ENCODE data around the gene ZNF423.
"Not testable (repeated sequence)": the region's sequence is repeated elsewhere in the genome, so short reads cannot be mapped to it uniquely, and the experiment has no call there.

Gene ZNF423

DNA sequence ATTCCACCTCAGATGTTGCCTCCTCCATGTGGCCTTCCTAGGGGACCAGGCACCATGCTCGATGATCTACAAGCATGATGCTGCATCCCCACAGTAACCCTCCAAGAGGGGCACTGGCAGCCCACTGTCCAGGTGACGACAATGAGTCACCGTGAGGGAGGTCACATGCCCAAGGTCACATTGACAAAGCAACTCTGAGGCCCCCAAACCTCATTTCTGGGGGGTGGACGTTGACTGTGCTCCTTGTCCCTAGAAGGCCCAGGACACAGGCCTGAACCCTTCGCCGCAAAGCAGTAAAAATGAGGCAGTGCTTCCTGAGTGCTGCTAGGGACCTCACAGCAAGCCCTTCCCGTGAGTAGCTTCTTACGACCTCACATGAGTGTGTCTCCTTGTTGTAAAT, 345.8 kb downstream of the ZNF423 start:
- no peak for DNase-seq (ENCODE audit: low read depth)

DNA sequence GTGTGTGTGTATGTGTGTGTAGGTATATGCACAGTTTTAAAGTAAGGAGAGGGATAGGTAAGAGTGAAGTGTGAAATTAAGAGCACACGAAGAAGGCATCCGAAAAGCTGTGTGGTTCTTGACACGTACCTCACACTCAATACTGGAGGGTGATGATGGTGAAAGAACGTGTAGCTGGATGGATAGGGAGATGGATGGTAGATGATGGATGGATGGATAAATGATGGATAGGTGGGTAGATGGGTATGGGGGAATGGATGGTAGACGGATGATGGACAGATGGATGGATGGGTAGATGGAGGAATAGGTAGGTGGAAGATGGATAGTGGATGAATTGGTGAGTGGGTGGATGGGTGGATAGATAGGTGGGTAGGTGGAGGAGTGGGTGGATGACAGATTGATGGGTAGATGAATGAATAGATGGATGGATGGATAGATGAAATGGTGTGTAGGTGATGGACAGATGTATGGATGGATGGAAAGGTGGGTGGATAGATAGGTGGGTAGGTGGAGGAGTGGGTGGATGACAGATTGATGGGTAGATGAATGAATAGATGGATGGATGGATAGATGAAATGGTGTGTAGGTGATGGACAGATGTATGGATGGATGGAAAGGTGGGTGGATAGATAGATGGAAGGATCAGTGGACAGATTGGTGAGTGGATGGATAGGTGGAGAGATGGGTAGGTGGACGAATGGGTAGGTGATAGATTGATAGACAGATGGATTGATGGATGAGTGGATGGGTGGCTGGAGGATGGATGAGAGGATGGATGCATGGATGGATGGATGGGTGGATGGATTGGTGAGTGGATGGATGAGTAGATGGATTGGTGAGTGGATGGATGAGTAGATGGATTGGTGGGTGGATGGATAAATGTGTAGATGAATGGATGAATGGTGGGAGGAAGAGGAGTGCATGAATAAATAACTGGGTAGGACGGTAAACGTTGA, 349.6 kb downstream of the ZNF423 start:
- not testable (repeated sequence) for DNase-seq (ENCODE audit: low read depth)

DNA sequence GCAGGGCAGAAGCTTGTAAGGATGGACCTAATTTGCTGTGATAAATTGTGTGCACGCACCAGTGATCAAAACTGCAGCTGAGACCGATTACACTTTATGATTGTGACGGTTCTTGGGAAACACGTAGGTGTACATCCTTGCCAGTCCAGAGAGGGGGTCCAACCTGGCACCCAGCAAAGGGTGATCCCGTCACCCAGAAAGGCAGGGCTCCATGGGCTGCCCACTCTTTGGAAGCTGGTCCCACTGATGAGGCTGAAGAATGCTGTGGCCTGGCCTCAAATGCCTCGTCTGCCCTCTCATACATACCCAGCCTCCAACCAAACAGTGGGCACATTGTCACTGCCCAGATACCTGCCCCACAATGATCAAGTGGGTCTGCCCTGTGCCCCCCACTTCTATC, 350.4 kb downstream of the ZNF423 start:
- DNase-seq (ENCODE audit: low read depth) = no peak

DNA sequence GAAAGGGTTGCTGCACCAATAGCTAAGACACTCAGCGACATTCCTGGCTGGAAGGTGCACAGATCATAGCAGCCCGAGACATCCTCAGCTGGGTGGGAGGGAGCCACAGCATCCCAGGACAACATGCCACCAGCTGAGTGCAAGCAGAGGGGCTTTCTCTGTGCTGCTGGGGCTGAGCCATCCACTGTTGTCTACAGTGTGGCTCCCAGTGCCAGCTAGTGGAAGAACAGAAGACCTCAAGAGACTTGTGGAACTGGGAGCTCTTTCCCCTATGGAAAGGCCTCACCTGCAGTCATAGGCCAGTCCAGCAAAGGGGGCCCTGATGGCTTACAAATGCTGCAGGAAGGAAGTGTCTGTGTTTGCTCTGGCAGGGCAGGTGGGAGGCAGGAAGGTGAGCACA, 351.3 kb downstream of the ZNF423 start:
- DNase-seq (ENCODE audit: low read depth) = no peak

DNA sequence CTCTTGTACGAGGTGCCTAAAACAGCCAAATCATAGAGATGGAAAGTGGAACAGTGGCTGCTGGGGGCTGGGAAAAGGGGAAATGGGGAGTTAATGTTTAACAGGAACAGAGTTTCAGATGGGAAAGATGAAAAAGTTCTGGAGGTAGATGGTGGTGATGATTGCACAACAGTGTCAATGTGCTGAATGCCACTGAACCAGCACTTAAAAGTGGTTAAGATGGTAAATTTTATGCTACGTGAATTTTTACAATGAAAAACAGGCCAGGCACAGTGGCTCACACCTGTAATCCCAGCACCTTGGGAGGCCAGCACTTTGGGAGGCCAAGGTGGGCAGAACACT, 351.9 kb downstream of the ZNF423 start:
- DNase-seq (ENCODE audit: low read depth) = no peak

DNA sequence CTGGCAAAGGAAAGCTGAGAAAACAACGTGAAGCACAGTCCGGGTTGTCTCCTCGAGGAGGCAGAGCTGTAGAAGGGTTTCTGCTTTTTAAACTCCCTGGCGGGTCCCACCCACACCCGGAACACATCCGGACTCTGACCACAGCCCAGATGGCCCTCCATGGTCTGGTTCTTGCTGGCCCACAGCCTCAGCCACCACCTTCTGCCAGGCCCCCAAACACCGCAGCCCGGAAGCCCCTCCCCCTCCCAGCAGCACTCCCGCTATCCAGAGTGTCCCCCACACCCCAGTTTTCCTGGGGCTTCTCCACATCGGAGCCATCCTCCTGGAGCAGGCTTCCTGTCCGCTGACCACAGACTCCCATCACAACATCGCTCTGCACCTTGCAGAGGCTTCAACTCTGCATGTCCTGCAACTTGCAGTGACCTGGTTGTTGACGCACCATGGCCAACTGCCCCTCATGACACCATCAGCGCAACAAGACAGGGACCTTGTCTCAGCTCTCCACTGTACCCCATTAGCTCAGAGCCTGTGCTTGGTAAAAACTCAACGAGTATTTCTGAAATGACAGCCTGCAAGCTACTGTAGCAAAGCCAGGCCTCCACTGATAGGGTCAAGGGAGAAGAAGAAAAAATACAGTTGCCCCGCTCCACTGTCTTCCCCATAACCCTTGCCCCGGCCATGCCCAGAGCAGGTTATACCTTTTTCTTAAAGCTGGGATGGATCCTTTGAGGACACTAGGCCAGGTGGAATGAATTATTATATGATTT, 352.5 kb downstream of the ZNF423 start:
- DNase-seq (ENCODE audit: low read depth) = no peak

DNA sequence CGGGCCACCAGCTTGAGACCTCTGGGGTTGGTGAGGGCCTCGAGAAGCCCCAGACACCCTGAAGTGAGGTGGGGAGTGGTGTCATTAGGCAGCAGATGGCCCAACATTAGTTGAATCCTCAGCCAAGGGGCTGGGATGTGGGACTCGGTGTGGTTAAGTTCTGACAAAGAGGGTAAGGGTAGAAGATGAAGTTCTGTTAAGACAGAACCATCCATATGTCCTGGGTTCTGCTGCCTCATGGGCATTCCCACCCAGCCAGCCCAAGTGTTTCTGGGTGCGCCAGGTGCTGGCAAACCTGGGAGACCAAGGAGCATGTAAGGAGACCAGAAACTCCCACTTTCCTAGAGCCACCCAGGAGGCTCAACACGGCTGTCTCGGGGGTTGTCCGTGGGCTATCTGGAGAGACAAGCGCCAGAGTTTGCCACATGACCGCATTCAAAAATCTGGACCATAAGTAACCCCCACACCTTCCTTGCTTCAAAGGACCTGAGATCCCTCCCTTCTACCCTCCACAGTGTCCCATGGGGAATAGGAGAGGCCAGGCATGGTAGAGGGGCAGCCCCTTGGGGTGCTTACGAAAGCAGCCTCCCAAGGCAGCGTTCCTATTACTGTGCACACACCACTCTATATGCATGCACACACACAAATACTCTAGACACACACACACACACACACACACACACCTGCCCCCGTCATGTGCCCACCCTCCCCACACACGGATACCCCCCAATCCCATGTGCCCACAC, 353.6 kb downstream of the ZNF423 start:
- no peak for DNase-seq (ENCODE audit: low read depth)

DNA sequence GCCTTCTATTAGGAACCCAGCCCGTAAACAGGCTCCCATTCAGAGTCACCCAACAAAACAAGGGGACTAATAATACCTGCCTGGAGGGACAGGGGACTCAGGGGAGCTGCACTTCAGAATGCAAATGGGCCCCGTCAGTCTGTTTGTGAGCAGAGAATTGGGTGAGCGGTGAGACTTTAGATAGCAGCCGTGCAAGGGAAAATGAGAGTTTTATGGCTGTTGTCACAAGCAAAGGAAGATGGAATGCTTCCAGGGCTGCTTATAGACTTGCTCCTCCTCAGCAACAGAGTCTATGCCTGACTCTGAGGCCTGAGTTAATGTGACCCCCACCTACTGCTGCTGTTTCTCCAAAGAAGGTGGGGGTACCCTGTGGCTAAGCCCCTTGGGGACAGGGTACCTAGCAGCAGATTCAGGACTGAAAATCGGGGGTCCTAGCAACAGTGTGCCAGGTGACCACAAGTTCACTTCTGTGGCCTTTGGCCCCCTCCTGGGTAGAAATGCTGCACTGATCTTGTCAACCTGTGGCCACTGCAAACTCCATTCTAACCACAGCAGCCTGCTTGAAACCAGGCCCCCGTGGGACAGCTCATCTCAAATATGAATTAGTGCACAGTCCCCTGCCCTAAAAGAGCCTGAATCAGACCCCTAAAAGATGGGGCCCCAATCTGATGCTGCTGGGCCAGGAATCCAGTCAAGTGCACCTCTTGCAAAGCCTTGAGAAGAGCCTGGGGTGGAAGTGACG, 355.9 kb downstream of the ZNF423 start:
- no peak for DNase-seq (ENCODE audit: low read depth)

DNA sequence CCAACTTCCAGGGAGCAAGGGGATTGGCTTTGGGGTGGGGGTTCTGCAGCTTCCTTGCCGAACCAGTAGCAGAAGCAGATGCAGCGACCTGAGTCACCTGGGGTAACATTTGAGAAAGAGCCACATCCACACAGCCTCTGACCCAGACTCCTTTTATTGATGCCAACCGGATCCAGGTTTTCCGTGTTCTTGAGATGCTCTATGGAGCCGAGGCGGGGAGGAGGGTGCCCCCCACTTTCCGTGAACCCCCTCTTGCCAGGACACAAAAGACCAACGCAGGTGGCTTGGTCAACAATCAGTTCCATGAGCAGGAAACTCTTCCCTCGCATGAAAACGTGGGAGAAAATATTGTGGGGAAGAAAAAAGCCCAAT, 356.5 kb downstream of the ZNF423 start:
- DNase-seq (ENCODE audit: low read depth) = no peak

DNA sequence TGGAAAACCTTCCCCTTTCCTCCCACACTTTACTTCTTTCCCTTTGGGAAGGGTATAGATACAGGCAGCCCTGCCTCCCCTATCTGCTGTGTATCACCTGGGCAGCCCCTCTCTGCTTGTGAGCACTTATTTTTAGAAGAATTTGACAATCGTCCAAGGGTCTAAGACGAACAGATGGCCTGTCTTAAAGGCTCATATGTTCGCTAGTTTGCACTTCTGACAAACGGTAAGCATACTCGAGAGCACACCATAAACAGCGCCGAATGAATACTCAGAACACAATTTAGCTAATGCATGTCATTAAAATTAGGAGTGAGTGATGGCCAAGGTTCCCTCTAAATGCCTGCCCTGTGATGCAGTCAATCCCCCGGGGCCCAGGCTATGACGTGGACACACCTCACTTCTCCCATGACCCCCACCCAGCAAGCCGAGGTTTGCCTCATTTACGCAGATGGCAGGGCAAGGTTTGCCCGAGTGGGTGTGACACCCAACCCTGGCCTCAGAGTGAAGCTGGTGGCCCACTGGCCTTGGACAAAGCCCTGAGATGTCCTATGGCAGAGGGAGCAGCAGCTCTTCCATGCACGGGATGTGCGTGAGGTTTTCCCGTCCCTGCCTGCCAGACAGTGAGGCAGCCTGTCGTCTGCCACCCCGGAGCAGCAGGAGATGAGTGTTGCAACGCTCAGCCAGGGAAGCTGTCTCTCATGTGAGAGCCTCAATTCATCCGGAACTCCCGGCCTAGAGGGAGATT, 357.1 kb downstream of the ZNF423 start:
- DNase-seq (ENCODE audit: low read depth) = no peak

DNA sequence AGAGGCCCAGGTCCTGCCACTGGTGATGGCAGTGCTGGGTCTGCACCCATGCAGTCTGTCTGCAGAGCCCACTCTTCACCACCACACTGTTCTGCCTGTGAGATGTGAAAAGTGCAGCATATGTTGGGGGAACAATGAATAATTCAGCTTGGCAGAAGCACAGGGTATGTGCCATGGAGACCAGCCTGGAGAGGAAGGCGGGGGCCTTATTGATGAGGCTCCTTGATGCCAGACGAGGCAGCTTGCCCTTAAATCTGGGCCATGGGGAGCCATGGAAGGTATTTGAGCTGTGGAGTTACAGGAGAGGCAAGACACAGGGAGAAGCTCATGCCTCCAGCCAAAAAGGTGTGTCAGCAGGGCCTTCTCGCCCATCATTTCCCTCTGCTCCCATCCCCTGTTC, 357.6 kb downstream of the ZNF423 start:
- DNase-seq (ENCODE audit: low read depth) = no peak

DNA sequence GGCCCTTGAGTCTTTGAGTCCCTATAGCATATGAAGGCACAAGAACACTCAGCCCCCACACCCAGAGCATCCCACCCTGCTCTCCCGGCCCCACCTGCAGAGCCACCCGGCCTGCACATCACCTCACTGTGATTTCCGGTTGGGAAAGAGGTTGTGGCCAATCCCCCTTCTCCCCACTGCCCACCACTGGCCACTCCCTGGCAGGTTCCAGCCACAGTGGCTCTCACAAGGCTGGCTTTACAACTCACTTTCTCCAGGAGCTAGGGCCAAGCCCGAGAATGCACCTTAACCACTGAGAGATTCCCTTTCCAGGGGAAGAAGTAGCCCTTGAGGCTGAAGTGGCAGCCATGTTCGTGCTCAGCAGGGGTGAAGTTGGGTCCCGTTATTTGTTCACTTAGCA, 358.4 kb downstream of the ZNF423 start:
- DNase-seq (ENCODE audit: low read depth) = no peak

DNA sequence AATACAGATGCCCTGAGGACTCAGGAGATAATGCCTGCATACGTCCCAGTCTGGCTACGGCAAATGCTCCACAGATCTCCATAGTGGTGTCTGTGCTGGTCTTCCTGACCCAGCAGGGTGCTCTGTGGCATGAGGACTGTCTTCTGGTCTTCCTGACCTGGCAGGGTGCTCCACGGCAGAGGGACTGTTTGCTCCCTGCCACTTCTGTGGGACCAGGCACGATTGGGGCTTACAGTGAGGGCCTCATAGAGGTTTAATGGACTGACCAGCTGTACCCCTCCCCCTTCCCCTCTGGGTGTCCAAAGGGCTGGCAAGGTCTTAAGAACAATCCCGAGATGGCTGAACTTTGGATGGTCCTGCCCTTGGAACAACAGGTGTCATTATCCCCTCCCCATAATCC, 359.3 kb downstream of the ZNF423 start:
- no peak for DNase-seq (ENCODE audit: low read depth)

DNA sequence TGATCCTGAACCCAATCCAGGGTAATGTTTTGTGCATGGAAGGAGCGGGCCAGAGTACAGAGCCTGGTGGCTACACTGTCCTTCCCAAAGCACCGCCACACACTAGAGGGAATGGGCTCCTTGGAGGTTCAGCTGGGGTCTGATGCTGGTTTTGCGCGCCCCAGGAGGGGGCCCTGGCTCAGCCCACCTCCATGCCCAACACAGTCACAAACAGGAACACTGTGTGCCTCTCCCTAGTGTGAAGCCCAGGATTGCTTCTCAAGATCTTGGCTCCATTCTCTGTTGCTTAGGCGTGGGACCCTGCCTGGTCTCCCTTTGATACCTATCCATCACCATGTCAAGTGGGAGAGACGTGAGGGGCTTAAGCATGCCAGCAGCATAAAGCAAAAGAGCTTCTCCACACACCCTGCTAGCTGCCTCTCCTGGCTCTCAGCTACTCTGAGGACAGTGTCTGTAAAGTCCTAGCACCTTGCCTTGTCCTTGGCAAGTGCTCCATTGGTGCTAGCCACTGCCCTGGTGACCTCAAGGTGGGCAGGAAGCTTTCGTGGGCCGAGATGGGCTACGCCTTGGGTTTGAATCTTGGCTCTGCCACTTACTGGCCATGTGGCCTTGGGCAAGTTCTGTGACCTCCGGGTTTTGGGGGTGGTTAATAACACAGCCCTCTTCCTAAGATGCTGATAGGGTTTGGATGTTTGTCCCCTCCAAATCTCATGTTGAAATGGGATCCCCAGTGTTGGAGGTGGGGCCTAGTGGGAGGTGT, 360.1 kb downstream of the ZNF423 start:
- DNase-seq (ENCODE audit: low read depth) = no peak

DNA sequence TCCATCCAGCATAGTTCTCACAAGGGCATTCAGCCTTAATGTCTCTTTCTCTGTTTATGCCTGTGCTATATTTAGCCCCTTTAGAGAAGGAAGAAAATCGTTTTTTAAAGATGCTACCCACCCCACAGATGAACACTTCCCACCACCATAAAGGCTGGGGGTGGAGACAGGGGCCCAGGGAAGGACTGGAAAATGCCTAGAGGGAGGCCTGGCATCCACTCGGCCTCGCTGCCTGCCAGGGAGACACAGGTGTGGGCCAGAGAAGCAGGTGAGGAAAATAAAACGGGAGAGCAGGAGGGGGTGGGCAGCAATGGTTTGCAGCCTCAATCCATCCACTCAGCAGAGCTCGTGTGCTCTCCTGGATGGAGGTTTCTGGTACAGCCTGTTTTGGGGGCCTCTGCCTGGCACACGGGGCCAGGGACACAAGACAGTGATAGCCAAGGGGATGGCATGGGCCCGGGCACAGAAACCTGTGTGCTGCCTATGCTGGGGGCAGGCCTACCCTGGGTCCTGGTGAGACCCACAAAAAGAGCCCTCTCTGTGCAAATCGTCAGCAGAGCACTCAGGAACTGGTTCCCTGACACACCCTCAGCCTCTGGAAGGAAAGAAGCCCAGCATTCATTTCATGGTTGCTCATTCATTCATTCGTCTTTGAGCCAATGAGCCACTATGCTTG, 360.9 kb downstream of the ZNF423 start:
- no peak for DNase-seq (ENCODE audit: low read depth)

DNA sequence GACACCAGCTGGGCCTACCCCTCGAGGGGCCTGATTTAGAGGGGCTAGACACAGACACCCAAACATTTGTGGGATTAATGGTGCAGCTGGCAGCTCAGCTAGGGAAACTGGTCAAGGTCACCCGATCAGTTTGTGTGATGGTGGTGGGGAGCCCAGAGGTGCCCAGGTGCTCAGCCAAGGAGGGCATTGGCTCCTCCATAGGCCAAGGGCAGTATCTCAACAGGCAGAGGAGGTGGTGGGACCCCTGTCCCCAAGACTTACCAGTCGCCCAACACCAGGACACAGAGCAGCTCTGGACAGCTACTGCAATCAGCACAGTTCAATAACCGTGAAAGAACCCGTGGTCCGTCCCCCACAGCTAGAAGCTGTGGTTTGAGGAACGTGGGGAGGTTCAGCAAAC, 361.4 kb downstream of the ZNF423 start:
- DNase-seq (ENCODE audit: low read depth) = no peak

DNA sequence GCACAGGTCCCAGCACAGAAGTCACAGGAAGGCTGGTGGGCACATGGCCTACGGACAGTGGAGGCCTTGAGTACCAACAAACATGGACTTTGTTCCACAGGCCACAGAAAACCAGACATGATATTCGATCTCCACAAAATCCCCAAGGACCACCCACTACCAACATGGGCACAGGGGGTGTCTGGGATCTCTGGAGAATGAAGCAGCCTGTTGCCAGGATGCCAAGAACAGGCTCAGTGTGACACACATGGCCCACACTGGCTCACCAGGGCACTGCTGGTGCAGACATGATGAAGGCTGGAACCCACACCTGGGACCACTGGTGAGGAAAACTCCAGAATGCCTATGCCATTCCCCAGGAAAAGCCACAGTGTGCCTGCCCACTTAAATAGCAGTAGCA, 362.1 kb downstream of the ZNF423 start:
- no peak for DNase-seq (ENCODE audit: low read depth)

DNA sequence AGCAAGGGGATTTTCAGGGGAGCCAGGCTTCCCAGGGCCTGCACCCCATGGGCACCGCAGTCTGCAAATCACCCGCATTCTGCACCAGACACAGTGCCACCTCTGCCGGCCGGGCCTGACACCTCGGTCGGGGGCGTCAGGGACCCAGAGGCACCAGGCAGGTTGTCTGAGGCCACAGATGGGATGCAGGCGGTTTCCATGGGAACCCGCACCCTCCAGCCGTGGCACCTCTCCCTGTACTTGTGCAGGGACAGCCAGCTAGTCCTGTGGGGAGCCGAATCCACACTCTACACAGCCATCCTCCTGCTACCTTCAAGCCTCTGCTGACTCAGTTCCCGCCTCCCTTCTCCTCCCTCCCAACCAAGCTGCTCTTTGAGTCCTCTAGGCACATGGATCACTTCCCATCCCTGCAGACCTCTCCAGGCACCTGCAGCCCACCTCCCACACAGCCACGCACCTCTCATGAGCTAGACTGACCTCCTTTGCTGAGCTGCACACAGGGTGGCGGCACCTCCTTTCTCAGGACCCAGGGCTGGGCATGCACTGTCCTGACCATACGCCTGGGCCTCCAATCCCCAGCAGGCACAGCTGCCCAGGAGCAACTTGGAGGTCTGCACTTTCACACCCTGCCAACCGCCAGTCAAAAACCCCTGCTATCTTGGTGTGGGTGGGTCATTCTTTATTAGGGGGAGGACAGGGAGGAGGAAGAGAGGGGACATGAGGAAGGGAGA, 362.9 kb downstream of the ZNF423 start:
- no peak for DNase-seq (ENCODE audit: low read depth)
